Left lung (tissue), 10 donors: ENCODE results near the gene TMED4. TPM values are rescaled to one million over a fixed set of nuclear protein-coding genes. Genes with fewer than 3 reads are reported as not detected.

Experiments
- ATAC-seq: fragments of 200-7000 bp; cut with Tn5 transposase; one replicate; pipeline ENCODE4 v1.9.1; 2020; ENCODE audit warnings: moderate library complexity
- DNase-seq, 4 donors: peaks; one replicate each; pipeline ENCODE4 v3.0.0-alpha.2; 2013 to 2020
- H3K27ac ChIP-seq, 2 donors: fragments of 200-600 bp; sonication (generic) in 1 of 2; one replicate each; pipeline versions ENCODE4 v1.5.0 to v1.8.0; 2020 to 2021
- H3K27me3 ChIP-seq, 2 donors: fragments of 200-600 bp; sonication (generic) in 1 of 2; one replicate each; pipeline versions ENCODE4 v1.5.0 to v1.8.0; 2020 to 2021
- H3K36me3 ChIP-seq, 2 donors: fragments of 200-600 bp; sonication (generic) in 1 of 2; one replicate each; pipeline versions ENCODE4 v1.5.0 to v1.8.0; 2020 to 2021
- H3K4me1 ChIP-seq, 2 donors: fragments of 200-600 bp; one replicate each; pipeline ENCODE4 v1.8.0; 2021
- H3K4me3 ChIP-seq, 2 donors: fragments of 200-600 bp; sonication (generic) in 1 of 2; one replicate each; pipeline versions ENCODE4 v1.5.0 to v1.8.0; 2020 to 2021; ENCODE audit warnings: mild to moderate bottlenecking in 1 of 2
- H3K9me3 ChIP-seq, 2 donors: fragments of 200-600 bp; sonication (generic) in 1 of 2; one replicate each; pipeline versions ENCODE4 v1.5.0 to v1.8.0; 2020 to 2021
- CTCF ChIP-seq, 2 donors: fragments of 200-600 bp; sonication (generic) in 1 of 2; IDR thresholded peaks; one replicate each; pipeline versions ENCODE4 v1.5.0 to v1.8.0; 2021; ENCODE audit warnings: antibody characterized with exemption in 2 of 2
- intact Hi-C, 2 donors: fragments of 100-400 bp; cut with DNase I; formaldehyde crosslinking; loops; one replicate each; pipeline versions ENCODE4 v1.11.2 to v1.14.2; 2022
- polyA plus RNA-seq, 6 donors: library from polyadenylated mRNA; unstranded; fragments of 120-200 nt; gene quantifications; one replicate each; pipeline ENCODE4 v1.2.1, GENCODE V29; 2013; ENCODE audit not compliant: insufficient read length in 6 of 6
- total RNA-seq, 2 donors: library from RNA; stranded (reverse); fragmentation: NEBNext Ultra II Directional; extraction: Animal tissue kit (Norgen Biotek cat#: 25700); gene quantifications; one replicate each; pipeline ENCODE4 v1.2.1, GENCODE V29; 2021
- donor health status: DM: no; HTN: yes; CAD: no.
- donor health status: DM: no; HTN: no; CAD: no.

Gene TMED4
- total and polyA plus RNA-seq, 8 donors, result 69.6 to 102 (median 91.5) TPM

DNA sequence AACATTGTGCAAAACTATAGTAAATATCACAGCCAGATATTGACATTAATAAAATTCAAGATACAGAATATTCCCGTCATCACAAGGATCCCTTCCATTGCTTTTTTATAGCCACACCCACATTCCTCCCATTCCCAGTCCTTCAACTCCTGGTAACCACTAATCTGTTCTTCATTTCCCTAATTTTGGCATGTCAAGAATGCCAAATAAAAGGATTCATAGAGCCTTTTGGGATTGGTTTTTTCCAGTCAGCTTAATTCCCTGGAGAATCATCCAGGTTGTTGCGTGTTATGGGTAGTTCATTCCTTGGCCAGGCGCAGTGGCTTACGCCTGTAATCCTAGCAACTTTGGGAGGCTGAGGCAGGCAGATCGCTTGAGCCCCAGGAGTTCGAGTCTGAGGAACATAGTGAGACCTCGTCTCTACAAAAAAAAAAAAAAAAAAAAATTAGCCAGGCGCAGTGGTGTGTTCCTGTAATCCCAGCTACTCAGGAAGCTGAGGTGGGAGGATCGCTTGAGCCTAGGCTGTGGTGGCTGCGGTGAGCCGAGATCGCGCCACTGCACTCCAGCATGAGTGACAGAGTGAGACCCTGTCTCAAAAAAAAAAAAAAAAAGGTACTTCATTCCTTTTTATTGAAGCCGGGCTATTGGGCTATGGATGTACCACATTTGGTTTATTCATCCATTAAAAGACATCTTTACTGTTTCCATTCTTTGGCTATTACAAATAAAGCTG, 27.1 kb upstream of the TMED4 start:
- no peak for TF ChIP-seq CTCF (IDR thresholded peaks at IDR 0.05)
- no peak overlapping the region for H3K27ac ChIP-seq
- no peaks in the 10 kb centered on the region for H3K9me3 ChIP-seq
- no peak for ATAC-seq
- no peaks in the 10 kb centered on the region for H3K27me3 ChIP-seq
- H3K4me1 ChIP-seq, result peaks cover 9 to 60% of the 10 kb centered on the region in 2 donors
- no peak for DNase-seq
- intact Hi-C loops, result no loop called here
- H3K36me3 ChIP-seq, result no peaks in the 10 kb centered on the region
- H3K4me3 ChIP-seq, result no peak overlapping the region

- TF ChIP-seq CTCF (IDR thresholded peaks at IDR 0.05), result no peak
- ATAC-seq, result no peak
These were observed 25.4 kb upstream of the TMED4 start for GRCh38 chr7:44607141-44608068.

DNA sequence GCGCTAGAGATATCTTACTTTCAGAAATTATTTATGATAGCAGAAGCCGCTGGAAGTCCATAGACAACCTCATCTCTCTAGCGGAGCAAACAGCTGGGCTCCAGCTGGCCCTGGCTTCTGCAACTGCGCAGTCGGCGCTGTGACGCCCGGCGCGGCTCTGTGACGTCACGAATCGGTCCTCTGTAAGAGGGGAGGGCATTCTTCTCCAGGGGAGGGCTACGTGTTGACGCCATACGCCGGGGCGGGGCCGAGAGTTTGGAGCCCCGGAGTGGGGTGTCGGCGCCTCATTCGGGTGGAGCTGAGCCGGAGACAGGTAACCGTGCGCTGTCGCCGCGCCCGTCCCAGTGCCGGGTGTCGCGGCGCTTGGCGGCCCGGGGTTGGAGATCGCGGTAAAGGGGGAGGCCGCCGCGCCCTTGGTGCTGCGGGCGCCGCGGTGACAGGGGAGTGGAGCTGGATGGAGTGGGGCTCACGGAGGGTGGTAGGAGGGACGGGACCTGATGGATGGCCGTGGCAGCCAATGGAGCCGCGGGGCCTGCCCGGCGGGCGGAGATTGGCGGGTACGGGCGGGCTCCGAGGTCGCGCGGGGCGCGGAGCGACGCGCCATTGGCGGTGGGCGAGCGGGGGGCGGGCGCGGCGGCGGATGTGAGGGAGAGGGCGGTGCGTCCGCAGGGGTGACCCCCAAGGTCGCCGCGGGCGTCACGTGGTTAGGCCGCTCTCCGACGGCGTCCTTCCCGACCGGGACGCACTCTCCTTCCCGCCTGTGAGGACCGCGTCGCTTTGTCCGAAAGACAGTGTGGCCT, 24.5 kb upstream of the TMED4 start, which contains the start of gene OGDH:
TSS of gene OGDH (plus strand) at position 287 of the 800 bp plus-strand sequence. CDS start 17,717 bp downstream, outside the sequence.
- Histone ChIP-seq H3K36me3 (no peaks in the 10 kb centered on the region), H3K9me3 (no peaks in the 10 kb centered on the region), H3K27me3 (no peaks in the 10 kb centered on the region), H3K4me1 (peaks cover 9 to 51% of the 10 kb centered on the region in 2 donors), H3K4me3 (peak within 1 kb of the TSS; percentile 68 to 87), H3K27ac (peak within 1 kb of the TSS; percentile 97 to 98)
- peak; percentile 99 to 100 (median 100) for DNase-seq
- ATAC-seq, result peak; percentile 98
- intact Hi-C loops, result no loop called here
- no peak for TF ChIP-seq CTCF (IDR thresholded peaks at IDR 0.05)

More at GRCh38 chr7:44607141-44608068, 25.4 kb upstream of the TMED4 start:
- peak overlapping the region; percentile 68 to 87 for H3K4me3 ChIP-seq
- no peaks in the 10 kb centered on the region for H3K9me3 ChIP-seq
- H3K27me3 ChIP-seq, result no peaks in the 10 kb centered on the region
- intact Hi-C loops, result no loop called here
- H3K36me3 ChIP-seq, result no peaks in the 10 kb centered on the region
- H3K27ac ChIP-seq, result peak overlapping the region; percentile 97 to 98
- no peak for DNase-seq
- peaks cover 9 to 56% of the 10 kb centered on the region in 2 donors for H3K4me1 ChIP-seq

- H3K27ac ChIP-seq, result peak overlapping the region in 1 of 2 donors; percentile 98
- TF ChIP-seq CTCF (IDR thresholded peaks at IDR 0.05), result no peak
- ATAC-seq (no peak), DNase-seq (no peak)
- no peaks in the 10 kb centered on the region for H3K9me3 ChIP-seq
- no peak overlapping the region for H3K4me3 ChIP-seq
- H3K36me3 ChIP-seq, result no peaks in the 10 kb centered on the region
- H3K4me1 ChIP-seq, result peaks cover 9 to 39% of the 10 kb centered on the region in 2 donors
- no peaks in the 10 kb centered on the region for H3K27me3 ChIP-seq
- intact Hi-C loops, result no loop called here
These were observed 22.9 kb upstream of the TMED4 start for GRCh38 chr7:44604941-44605340.
